WTC11 (cell line): Measurements from ENCODE around the gene PTCD3. TPM values are rescaled to one million over a fixed set of nuclear protein-coding genes. Genes with fewer than 3 reads are reported as not detected.

Experiments used
- ATAC-seq: fragments of 200-7000 bp; cut with Tn5 transposase; 2 replicates; pipeline ENCODE4 v1.10.0; 2021; ENCODE audit warnings: mild to moderate bottlenecking, moderate library complexity
- CTCF ChIA-PET: fragments of 300-600 bp; sonication (Branson Sonifier 250); formaldehyde crosslinking; loops from one replicate; lab custom pipeline; 2021; ENCODE audit warnings: antibody characterized with exemption; lab: Charles Lee
- POLR2A ChIA-PET: fragments of 350-600 bp; sonication (Branson Sonifier 250); formaldehyde crosslinking; loops from one replicate; lab custom pipeline; 2021; ENCODE audit warnings: antibody characterized with exemption; lab: Charles Lee
- DNase-seq: peaks from one replicate; pipeline ENCODE4 v3.0.0; 2021; ENCODE audit warnings: low spot score
- H3K27ac Mint-ChIP-seq: 2 replicates; pipeline ENCODE4 v1.8.0; 2021; ENCODE audit warnings: mixed read lengths
- H3K27me3 Mint-ChIP-seq: 2 replicates; pipeline ENCODE4 v1.8.0; 2021; ENCODE audit warnings: low read depth, mild to moderate bottlenecking, moderate library complexity, mixed read lengths
- H3K36me3 Mint-ChIP-seq: 2 replicates; pipeline ENCODE4 v1.8.0; 2021; ENCODE audit warnings: mixed read lengths
- H3K4me1 Mint-ChIP-seq: 2 replicates; pipeline ENCODE4 v1.8.0; 2022; ENCODE audit warnings: mixed read lengths
- H3K4me3 Mint-ChIP-seq: 2 replicates; pipeline ENCODE4 v1.8.0; 2021; ENCODE audit warnings: mild to moderate bottlenecking, moderate library complexity, mixed read lengths
- H3K9me3 Mint-ChIP-seq: 2 replicates; pipeline ENCODE4 v1.8.0; 2021; ENCODE audit warnings: mixed read lengths
- ATF3 ChIP-seq: sonication (generic); formaldehyde crosslinking; conservative IDR thresholded peaks from 2 replicates; pipeline ENCODE4 v1.8.1; 2022; ENCODE audit warnings: mild to moderate bottlenecking, missing genetic modification reagents
- CBFB ChIP-seq: sonication (generic); formaldehyde crosslinking; IDR thresholded peaks from 2 replicates; pipeline ENCODE4 v1.8.1; 2022; ENCODE audit warnings: mild to moderate bottlenecking, low read depth, missing genetic modification reagents
- CTCF ChIP-seq: fragments of 200-600 bp; IDR thresholded peaks from 2 replicates; pipeline ENCODE4 v1.8.0; 2022; ENCODE audit warnings: antibody characterized with exemption
- E2F4 ChIP-seq: sonication (generic); formaldehyde crosslinking; IDR thresholded peaks from 2 replicates; pipeline ENCODE4 v1.8.1; 2022; ENCODE audit warnings: low read depth, mild to moderate bottlenecking, moderate library complexity, missing genetic modification reagents, borderline replicate concordance
- ESRRA ChIP-seq: sonication (generic); formaldehyde crosslinking; IDR thresholded peaks from 2 replicates; pipeline ENCODE4 v1.8.1; 2022; ENCODE audit warnings: mild to moderate bottlenecking, missing genetic modification reagents, borderline replicate concordance
- FOXP4 ChIP-seq: sonication (generic); formaldehyde crosslinking; IDR thresholded peaks from 2 replicates; pipeline ENCODE4 v1.8.0; 2022; ENCODE audit warnings: mild to moderate bottlenecking, missing genetic modification reagents
- MAX ChIP-seq: sonication (generic); formaldehyde crosslinking; IDR thresholded peaks from 2 replicates; pipeline ENCODE4 v1.8.0; 2022; ENCODE audit warnings: mild to moderate bottlenecking, missing genetic modification reagents
- NR3C1 ChIP-seq: sonication (generic); formaldehyde crosslinking; conservative IDR thresholded peaks from 2 replicates; pipeline ENCODE4 v1.8.1; 2023; ENCODE audit warnings: low read depth, mild to moderate bottlenecking, missing genetic modification reagents
- PRRX2 ChIP-seq: fragments of 250-450 bp; sonication (Bioruptor Pico); IDR thresholded peaks from 2 replicates; pipeline ENCODE4 v1.8.0; 2021; ENCODE audit warnings: mild to moderate bottlenecking
- RELA ChIP-seq: sonication (generic); formaldehyde crosslinking; IDR thresholded peaks from 2 replicates; pipeline ENCODE4 v1.8.1; 2022; ENCODE audit warnings: missing genetic modification reagents, mild to moderate bottlenecking, borderline replicate concordance
- SOX15 ChIP-seq: fragments of 250-450 bp; sonication (Bioruptor Pico); IDR thresholded peaks from 2 replicates; pipeline ENCODE4 v1.9.0; 2021; ENCODE audit warnings: mild to moderate bottlenecking
- USF1 ChIP-seq: sonication (generic); formaldehyde crosslinking; IDR thresholded peaks from 2 replicates; pipeline ENCODE4 v1.8.0; 2022; ENCODE audit warnings: mild to moderate bottlenecking, missing genetic modification reagents
- ZNF281 ChIP-seq: sonication (generic); formaldehyde crosslinking; IDR thresholded peaks from 2 replicates; pipeline ENCODE4 v1.8.0; 2023; ENCODE audit warnings: mild to moderate bottlenecking, missing genetic modification reagents
- ZNF512 ChIP-seq: sonication (generic); formaldehyde crosslinking; IDR thresholded peaks from 2 replicates; pipeline ENCODE4 v1.8.1; 2022; ENCODE audit warnings: missing genetic modification reagents, borderline replicate concordance
- total RNA-seq: library from RNA; stranded (reverse); gene quantifications from 3 replicates; pipeline ENCODE4 v1.2.3, GENCODE V29; 2021

The PTCD3 gene
- total RNA-seq, 1 experiment from 2014 or later, result 192 TPM

- CTCF ChIA-PET, result interaction anchor here (0.6 to 4.9 kb wide), 14 partner anchors 8 to 290 kb away, joined by 3 to 60 read pairs (median 4); partner anchors contain the start of genes POLR1A and PTCD3
- POLR2A ChIA-PET, result no interaction called here
Observed at GRCh38 chr2:86079981-86080911, 25.8 kb upstream of the PTCD3 start.

GRCh38 chr2:86081724-86082123 is 24.3 kb upstream of the PTCD3 start:
- ATAC-seq, result no peak
- H3K27me3 Mint-ChIP-seq, result no peaks in the 10 kb centered on the region
- peaks cover 63% of the 10 kb centered on the region for H3K36me3 Mint-ChIP-seq
- H3K9me3 Mint-ChIP-seq, result no peaks in the 10 kb centered on the region
- TF ChIP-seq SOX15 (CRISPR knock-in tag), result no peak
- no peak for TF ChIP-seq ESRRA (CRISPR knock-in tag)
- TF ChIP-seq NR3C1, result no peak
- no peak for TF ChIP-seq ATF3 (CRISPR knock-in tag)
- TF ChIP-seq ZNF281 (CRISPR knock-in tag), result no peak
- no peak for TF ChIP-seq MAX
- no peak for TF ChIP-seq ZNF512 (CRISPR knock-in tag)
- TF ChIP-seq, all 79 proteins: peak for 0
- CTCF ChIA-PET, result no interaction called here
- Mint-ChIP-seq H3K4me1 (no peaks in the 10 kb centered on the region), H3K27ac (no peak overlapping the region), H3K4me3 (no peak overlapping the region)
- no peak for DNase-seq
- POLR2A ChIA-PET, result no interaction called here

More at GRCh38 chr2:86079981-86080911, 25.8 kb upstream of the PTCD3 start:
- Mint-ChIP-seq H3K9me3 (no peaks in the 10 kb centered on the region), H3K4me3 (no peak overlapping the region), H3K4me1 (no peaks in the 10 kb centered on the region), H3K27ac (0 out of 2 replicates have a peak overlapping the region, but pooled peaks have one; percentile 67), H3K27me3 (no peaks in the 10 kb centered on the region), H3K36me3 (peaks cover 62% of the 10 kb centered on the region)
- DNase-seq (peak; percentile 84), ATAC-seq (peak; percentile 95)
- no peak for TF ChIP-seq CBFB (CRISPR knock-in tag)
- TF ChIP-seq E2F4 (CRISPR knock-in tag), result no peak
- peak; percentile 57; the same call in 1 of the 2 replicates for TF ChIP-seq CTCF
- TF ChIP-seq USF1 (CRISPR knock-in tag), result no peak
- no peak for TF ChIP-seq FOXP4 (CRISPR knock-in tag)
- TF ChIP-seq RELA (CRISPR knock-in tag), result no peak
- no peak for TF ChIP-seq PRRX2
